Measurements from ENCODE around the gene SSX2IP.
"Not testable (repeated sequence)": the region's sequence is repeated elsewhere in the genome, so short reads cannot be mapped to it uniquely, and the experiment has no call there.

The SSX2IP gene

GRCh38 chr1:84677415-84678099, 12.7 kb downstream of the SSX2IP start:
- no peak for DNase-seq (ENCODE audit: low read depth)

GRCh38 chr1:84675631-84676030, 14.6 kb downstream of the SSX2IP start:
- DNase-seq (ENCODE audit: low read depth): no peak

GRCh38 chr1:84675106-84675505, 15.2 kb downstream of the SSX2IP start:
- DNase-seq (ENCODE audit: low read depth): no peak

- DNase-seq (ENCODE audit: low read depth): no peak
Measured at GRCh38 chr1:84674705-84675104, 15.6 kb downstream of the SSX2IP start.

GRCh38 chr1:84674021-84674420, 16.2 kb downstream of the SSX2IP start:
- DNase-seq (ENCODE audit: low read depth): no peak

GRCh38 chr1:84672080-84672854, 18.0 kb downstream of the SSX2IP start:
- no peak for DNase-seq (ENCODE audit: low read depth)

GRCh38 chr1:84669831-84670230, 20.4 kb downstream of the SSX2IP start:
- DNase-seq (ENCODE audit: low read depth): peak; percentile 75

- DNase-seq (ENCODE audit: low read depth): no peak
Measured at GRCh38 chr1:84668185-84668584, 22.1 kb downstream of the SSX2IP start.

GRCh38 chr1:84665703-84666317, 24.5 kb downstream of the SSX2IP start:
- DNase-seq (ENCODE audit: low read depth): no peak

- DNase-seq (ENCODE audit: low read depth): peak; percentile 12
Measured at GRCh38 chr1:84653130-84653677, 37.1 kb downstream of the SSX2IP start.

GRCh38 chr1:84644472-84644871, 45.8 kb downstream of the SSX2IP start:
- DNase-seq (ENCODE audit: low read depth): no peak

GRCh38 chr1:84643183-84643582, 47.1 kb downstream of the SSX2IP start:
- no peak for DNase-seq (ENCODE audit: low read depth)

- DNase-seq (ENCODE audit: low read depth): no peak
Measured at GRCh38 chr1:84642774-84643173, 47.5 kb downstream of the SSX2IP start.

GRCh38 chr1:84639731-84640130, 50.5 kb downstream of the SSX2IP start:
- DNase-seq (ENCODE audit: low read depth): not testable (repeated sequence)

- no peak for DNase-seq (ENCODE audit: low read depth)
Measured at GRCh38 chr1:84635429-84635828, 54.8 kb downstream of the SSX2IP start.

- no peak for DNase-seq (ENCODE audit: low read depth)
Measured at GRCh38 chr1:84634536-84635205, 55.6 kb downstream of the SSX2IP start.

GRCh38 chr1:84632673-84633434, 57.4 kb downstream of the SSX2IP start:
- DNase-seq (ENCODE audit: low read depth): peak; percentile 66

- no peak for DNase-seq (ENCODE audit: low read depth)
Measured at GRCh38 chr1:84632137-84632536, 58.1 kb downstream of the SSX2IP start.

- no peak for DNase-seq (ENCODE audit: low read depth)
Measured at GRCh38 chr1:84624876-84625275, 65.4 kb downstream of the SSX2IP start.

- no peak for DNase-seq (ENCODE audit: low read depth)
Measured at GRCh38 chr1:84621553-84621952, 68.7 kb downstream of the SSX2IP start.

- DNase-seq (ENCODE audit: low read depth): peak; percentile 59
Measured at GRCh38 chr1:84620720-84621313, 69.4 kb downstream of the SSX2IP start.
